VCaP (cell line): ENCODE data around the gene ZBTB7A.

Experiments
- H3K27ac ChIP-seq: fragments of 450-650 bp; 2 replicates; pipeline ENCODE4 v1.5.1; 2017
- CTCF ChIP-seq: fragments of 450-650 bp; conservative IDR thresholded peaks from 2 replicates; pipeline ENCODE4 v1.5.1; 2017; ENCODE audit warnings: mild to moderate bottlenecking, moderate library complexity

ZBTB7A gene

GRCh38 chr19:4054441-4055208 is 12.1 kb downstream of the ZBTB7A start:
- no peak overlapping the region for H3K27ac ChIP-seq
- TF ChIP-seq CTCF: no peak

GRCh38 chr19:4053423-4054324 is 13.0 kb downstream of the ZBTB7A start:
- TF ChIP-seq CTCF: no peak
- H3K27ac ChIP-seq: no peak overlapping the region

GRCh38 chr19:4052993-4053422 is 13.7 kb downstream of the ZBTB7A start:
- TF ChIP-seq CTCF: no peak

GRCh38 chr19:4052114-4052992 is 14.3 kb downstream of the ZBTB7A start:
- H3K27ac ChIP-seq: no peak overlapping the region
- no peak for TF ChIP-seq CTCF

More at GRCh38 chr19:4052993-4053422, 13.7 kb downstream of the ZBTB7A start:
- H3K27ac ChIP-seq: no peak overlapping the region

- TF ChIP-seq CTCF: no peak
- no peak overlapping the region for H3K27ac ChIP-seq
These were observed 15.3 kb downstream of the ZBTB7A start for GRCh38 chr19:4051175-4052101.

GRCh38 chr19:4049432-4049831 is 17.3 kb downstream of the ZBTB7A start:
- no peak overlapping the region for H3K27ac ChIP-seq

More at GRCh38 chr19:4049432-4049831, 17.3 kb downstream of the ZBTB7A start:
- no peak for TF ChIP-seq CTCF
